ENCODE data around the gene CFAP46. TPM values are rescaled to one million over a fixed set of nuclear protein-coding genes. Genes with fewer than 3 reads are reported as not detected.

CFAP46 gene
- total and polyA plus RNA-seq, 2 of the 8 experiments (the other 6 are each of a cell fraction or from before 2014, with no cell fraction given) = 2.6 to 4.8 TPM

DNA sequence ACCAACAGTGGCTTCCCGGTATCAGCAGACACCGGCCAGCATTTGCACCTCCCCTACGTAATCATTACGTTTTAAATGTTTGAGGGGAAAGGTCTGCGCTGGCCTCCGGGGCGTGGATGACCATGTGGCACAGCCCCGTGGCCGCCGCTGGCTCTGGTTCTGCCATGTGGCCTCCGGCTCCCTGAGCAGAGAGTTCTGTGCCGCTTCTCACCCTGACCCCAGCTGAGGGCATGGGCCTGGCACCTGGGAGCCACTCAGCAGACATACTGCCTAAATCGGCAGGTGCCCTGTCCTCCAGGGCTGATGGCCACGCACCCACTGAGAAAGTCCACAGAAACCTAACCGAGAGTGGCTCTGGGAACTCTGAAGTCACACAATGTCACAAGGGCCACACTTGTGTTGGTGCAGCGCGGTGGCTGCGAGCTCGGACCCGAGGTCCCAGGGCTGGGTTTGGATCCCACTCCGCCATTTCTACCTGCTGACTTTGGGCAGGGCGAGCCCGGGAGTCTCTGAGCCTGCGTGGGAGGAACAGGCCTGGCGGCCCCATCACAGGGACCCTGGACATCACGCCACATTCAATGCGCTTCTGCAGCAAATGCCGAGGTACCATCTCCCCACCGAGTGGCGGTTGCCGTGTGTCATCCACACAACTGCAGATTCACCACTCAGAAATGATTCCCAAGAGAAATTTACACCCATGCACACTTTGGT lies 25.3 kb downstream of the CFAP46 start:
- Histone ChIP-seq H3K56ac (replicated peaks; ENCODE audit: insufficient read length, low read depth, low read length) (no peak overlapping the region), H2BK120ac (replicated peaks; ENCODE audit: low read depth, low read length) (no peak overlapping the region), H3K23me2 (ENCODE audit: low read depth, low read length) (no peaks in the 10 kb centered on the region), H2AFZ (ENCODE audit: low read length) (no peak overlapping the region), H4K5ac (ENCODE audit: insufficient read length, low read depth, low read length) (no peak overlapping the region), H3K9ac (replicated peaks in 1 of 4; ENCODE audit: extremely low read depth in 1 of 4, low read depth in 3 of 4, low read length in 3 of 4) (no peak overlapping the region), H3K79me1 (ENCODE audit: low read depth, low read length) (no peaks in the 10 kb centered on the region), H3K23ac (ENCODE audit: insufficient read length) (no peak overlapping the region), H3K4ac (replicated peaks; ENCODE audit: insufficient read length, low read depth, low read length) (no peak overlapping the region), H3K27me3 (replicated peaks in 1 of 4; ENCODE audit: control insufficient read depth in 3 of 4, extremely low read depth in 1 of 4, insufficient read depth in 3 of 4, low read length in 3 of 4) (no peaks in the 10 kb centered on the region), H2BK20ac (ENCODE audit: low read length) (no peak overlapping the region), H3K4me3 (ENCODE audit: extremely low read depth in 1 of 4, insufficient read depth in 2 of 4, low read depth in 3 of 4, low read length in 4 of 4) (no peak overlapping the region), H2BK5ac (ENCODE audit: low read depth, low read length) (no peak overlapping the region), H3K79me2 (ENCODE audit: control insufficient read depth in 1 of 2, insufficient read depth in 2 of 2, low read length in 2 of 2) (no peaks in the 10 kb centered on the region), H3K36me3 (ENCODE audit: control insufficient read depth in 2 of 4, insufficient read depth in 4 of 4, low read length in 3 of 4) (no peaks in the 10 kb centered on the region), H4K8ac (ENCODE audit: extremely low read depth, insufficient read depth, low read length) (0 out of 2 replicates have a peak overlapping the region, but pooled peaks have one; percentile 14), H3K4me2 (ENCODE audit: insufficient read depth in 1 of 2, low read depth in 2 of 2, low read length in 2 of 2) (no peak overlapping the region), H3K27ac (ENCODE audit: low read depth, low read length) (no peak overlapping the region), H3K18ac (ENCODE audit: extremely low read depth, low read length) (no peak overlapping the region), H3K14ac (ENCODE audit: insufficient read length) (no peak overlapping the region), H2AK5ac (ENCODE audit: low read depth, low read length) (no peak overlapping the region), H3K4me1 (replicated peaks in 1 of 4; ENCODE audit: control insufficient read depth in 3 of 4, insufficient read depth in 4 of 4, low read length in 3 of 4) (peaks cover 0 to 7% (median 2%) of the 10 kb centered on the region in 4 experiments; a peak in 5 of 7 replicates), H4K20me1 (replicated peaks in 1 of 2; ENCODE audit: control insufficient read depth in 1 of 2, insufficient read depth in 2 of 2, low read length in 2 of 2) (peaks cover 0 to 1% of the 10 kb centered on the region in 2 experiments), H2BK12ac (ENCODE audit: low read depth, low read length) (no peak overlapping the region), H2BK15ac (ENCODE audit: low read length) (no peak overlapping the region), H4K91ac (replicated peaks; ENCODE audit: insufficient read length, low read length) (no peak overlapping the region), H3K9me3 (ENCODE audit: insufficient read depth in 2 of 2, low read depth in 1 of 2, low read length in 1 of 2) (no peaks in the 10 kb centered on the region)
- FAIRE-seq = no peak
- no peak for DNase-seq (ENCODE audit: low read depth in 1 of 2, low spot score in 2 of 2)
- POLR2A ChIA-PET (ENCODE audit: partially characterized antibody) = no interaction called here
- CTCF ChIA-PET (ENCODE audit: partially characterized antibody) = interaction anchor here (1.5 to 2.9 kb wide), 2 partner anchors 13 to 79 kb away, joined by 3 to 23 read pairs; no protein-coding TSS in a partner anchor
- 93% methylated on average over 30 of the region's 31 CpGs; no CpG with 5 or more reads in 1 of the 2 experiments for WGBS, 2 experiments (ENCODE audit: extremely low coverage in 1 of 2, insufficient coverage in 1 of 2, insufficient read length in 1 of 2, insufficient replicate concordance in 2 of 2, low coverage in 1 of 2, low lambda C conversion rate in 2 of 2, missing lambda C conversion rate in 1 of 2)
- TF ChIP-seq EGR1 (IDR thresholded peaks at IDR 0.05; ENCODE audit: borderline replicate concordance, low read depth, low read length) (no peak), BCL11A (IDR thresholded peaks at IDR 0.05; ENCODE audit: low read depth in 2 of 2, low read length in 2 of 2) (no peak), ZNF274 (IDR thresholded peaks at IDR 0.05; ENCODE audit: borderline replicate concordance, extremely low read depth, low read length) (no peak), HDAC2 (IDR thresholded peaks at IDR 0.05; ENCODE audit: borderline replicate concordance in 1 of 2, low read depth in 2 of 2, low read length in 2 of 2) (no peak), BACH1 (IDR thresholded peaks at IDR 0.05; ENCODE audit: low read length) (no peak), CHD2 (IDR thresholded peaks at IDR 0.05; ENCODE audit: low read length) (no peak), NRF1 (IDR thresholded peaks at IDR 0.05; ENCODE audit: low read depth, low read length) (no peak), CHD1 (IDR thresholded peaks at IDR 0.05; ENCODE audit: low read depth, low read length) (no peak), RBBP5 (IDR thresholded peaks at IDR 0.05; ENCODE audit: borderline replicate concordance, low read depth, low read length) (no peak), CEBPB (IDR thresholded peaks at IDR 0.05; ENCODE audit: low read depth, low read length) (no peak), POLR2A (IDR thresholded peaks at IDR 0.05; ENCODE audit: control extremely low read depth in 1 of 2, low read depth in 2 of 2, low read length in 2 of 2) (no peak)
- TF ChIP-seq, protein P1, sequence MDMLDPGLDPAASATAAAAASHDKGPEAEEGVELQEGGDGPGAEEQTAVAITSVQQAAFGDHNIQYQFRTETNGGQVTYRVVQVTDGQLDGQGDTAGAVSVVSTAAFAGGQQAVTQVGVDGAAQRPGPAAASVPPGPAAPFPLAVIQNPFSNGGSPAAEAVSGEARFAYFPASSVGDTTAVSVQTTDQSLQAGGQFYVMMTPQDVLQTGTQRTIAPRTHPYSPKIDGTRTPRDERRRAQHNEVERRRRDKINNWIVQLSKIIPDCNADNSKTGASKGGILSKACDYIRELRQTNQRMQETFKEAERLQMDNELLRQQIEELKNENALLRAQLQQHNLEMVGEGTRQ (IDR thresholded peaks at IDR 0.05; ENCODE audit: low read length) = no peak
